Measurements from ENCODE around the gene RASSF5. TPM values are rescaled to one million over a fixed set of nuclear protein-coding genes. Genes with fewer than 3 reads are reported as not detected.
A peak's percentile ranks its signal among the peaks of the same experiment; 100 is the strongest.

The RASSF5 gene
- total and polyA plus RNA-seq, 2 of the 13 experiments (the other 11 are each of a cell fraction or from before 2014, with no cell fraction given), result 0.18 to 0.40 TPM

DNA sequence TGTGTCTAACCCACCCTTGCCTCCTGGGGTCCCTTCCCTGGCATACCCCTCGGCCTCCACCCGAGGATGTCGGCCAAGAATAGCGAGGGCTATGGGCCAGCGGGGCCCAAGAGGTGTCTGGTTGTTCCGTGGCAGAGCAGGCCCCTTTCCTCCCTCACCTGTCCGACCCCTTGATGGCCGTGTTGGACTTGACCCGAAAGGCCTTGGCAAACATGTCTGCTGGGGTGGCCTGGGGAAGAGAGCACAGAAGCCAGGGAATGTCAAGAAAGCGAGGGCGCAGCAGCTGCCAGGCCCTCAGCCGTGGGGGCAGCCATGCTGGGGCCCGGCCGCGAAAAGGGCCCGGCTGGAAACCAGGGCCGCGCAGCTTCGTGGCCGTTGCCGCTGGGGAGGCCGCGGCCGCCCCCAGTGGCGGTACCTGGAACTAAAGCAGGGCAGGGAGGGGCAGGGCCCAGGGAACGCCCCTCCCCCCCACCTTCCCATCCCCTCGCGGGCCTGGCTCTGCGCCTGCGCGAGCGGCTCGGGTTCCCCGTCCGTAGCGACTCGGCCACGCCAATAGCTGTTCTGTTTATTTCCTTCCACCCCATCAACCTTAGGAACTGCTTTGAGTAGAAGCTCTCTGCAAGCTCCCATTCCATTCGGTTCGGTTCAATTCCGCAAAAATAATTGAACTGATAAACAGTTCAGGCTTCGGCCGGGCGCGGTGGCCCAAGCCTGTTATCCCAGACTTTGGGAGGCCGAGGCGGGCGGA, 105.0 kb downstream of the RASSF5 start, which contains the start of gene EIF2D (continued):
- TF ChIP-seq ZNF776 (CRISPR knock-in tag; IDR thresholded peaks at IDR 0.05) (no peak), ZNF441 (CRISPR knock-in tag; IDR thresholded peaks at IDR 0.05; ENCODE audit: borderline replicate concordance) (peak; percentile 73), ETV6 (CRISPR knock-in tag; conservative IDR thresholded peaks at IDR 0.05) (peak; percentile 97), MBNL3 (CRISPR knock-in tag; conservative IDR thresholded peaks at IDR 0.05) (no peak), ZNF382 (CRISPR knock-in tag; IDR thresholded peaks at IDR 0.05; ENCODE audit: borderline replicate concordance) (no peak), KLF11 (CRISPR knock-in tag; IDR thresholded peaks at IDR 0.05) (peak; percentile 83; the same call in 1 of the 2 replicates), HMG20B (CRISPR knock-in tag; conservative IDR thresholded peaks at IDR 0.05) (peak; percentile 63; the same call in 1 of the 2 replicates), MYNN (CRISPR knock-in tag; IDR thresholded peaks at IDR 0.05; ENCODE audit: low read depth) (peak; percentile 83; the same call in 1 of the 2 replicates), CC2D1A (CRISPR knock-in tag; IDR thresholded peaks at IDR 0.05) (no peak), POLR2A (IDR thresholded peaks at IDR 0.05; ENCODE audit: insufficient read depth in 1 of 2, low read depth in 2 of 2, low read length in 2 of 2) (peak; percentile 88 to 96), REXO4 (CRISPR knock-in tag; IDR thresholded peaks at IDR 0.05; ENCODE audit: borderline replicate concordance) (no peak)
- TF ChIP-seq, protein P1, sequence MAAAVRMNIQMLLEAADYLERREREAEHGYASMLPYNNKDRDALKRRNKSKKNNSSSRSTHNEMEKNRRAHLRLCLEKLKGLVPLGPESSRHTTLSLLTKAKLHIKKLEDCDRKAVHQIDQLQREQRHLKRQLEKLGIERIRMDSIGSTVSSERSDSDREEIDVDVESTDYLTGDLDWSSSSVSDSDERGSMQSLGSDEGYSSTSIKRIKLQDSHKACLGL (CRISPR knock-in tag; IDR thresholded peaks at IDR 0.05), result peak; percentile 94
- TF ChIP-seq, protein P2, sequence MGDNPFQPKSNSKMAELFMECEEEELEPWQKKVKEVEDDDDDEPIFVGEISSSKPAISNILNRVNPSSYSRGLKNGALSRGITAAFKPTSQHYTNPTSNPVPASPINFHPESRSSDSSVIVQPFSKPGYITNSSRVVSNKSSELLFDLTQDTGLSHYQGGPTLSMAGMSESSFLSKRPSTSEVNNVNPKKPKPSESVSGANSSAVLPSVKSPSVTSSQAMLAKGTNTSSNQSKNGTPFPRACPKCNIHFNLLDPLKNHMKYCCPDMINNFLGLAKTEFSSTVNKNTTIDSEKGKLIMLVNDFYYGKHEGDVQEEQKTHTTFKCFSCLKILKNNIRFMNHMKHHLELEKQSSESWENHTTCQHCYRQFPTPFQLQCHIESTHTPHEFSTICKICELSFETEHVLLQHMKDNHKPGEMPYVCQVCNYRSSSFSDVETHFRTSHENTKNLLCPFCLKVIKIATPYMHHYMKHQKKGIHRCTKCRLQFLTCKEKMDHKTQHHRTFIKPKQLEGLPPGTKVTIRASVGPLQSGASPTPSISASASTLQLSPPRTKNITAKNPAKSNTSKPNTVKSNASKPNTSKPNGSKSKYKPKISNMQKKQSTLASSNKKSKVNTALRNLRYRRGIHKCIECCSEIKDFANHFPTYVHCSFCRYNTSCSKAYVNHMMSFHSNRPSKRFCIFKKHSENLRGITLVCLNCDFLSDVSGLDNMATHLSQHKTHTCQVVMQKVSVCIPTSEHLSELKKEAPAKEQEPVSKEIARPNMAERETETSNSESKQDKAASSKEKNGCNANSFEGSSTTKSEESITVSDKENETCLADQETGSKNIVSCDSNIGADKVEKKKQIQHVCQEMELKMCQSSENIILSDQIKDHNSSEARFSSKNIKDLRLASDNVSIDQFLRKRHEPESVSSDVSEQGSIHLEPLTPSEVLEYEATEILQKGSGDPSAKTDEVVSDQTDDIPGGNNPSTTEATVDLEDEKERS (CRISPR knock-in tag; IDR thresholded peaks at IDR 0.05), result peak; percentile 64; the same call in 1 of the 2 replicates
- TF ChIP-seq, protein P3, sequence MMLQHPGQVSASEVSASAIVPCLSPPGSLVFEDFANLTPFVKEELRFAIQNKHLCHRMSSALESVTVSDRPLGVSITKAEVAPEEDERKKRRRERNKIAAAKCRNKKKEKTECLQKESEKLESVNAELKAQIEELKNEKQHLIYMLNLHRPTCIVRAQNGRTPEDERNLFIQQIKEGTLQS (CRISPR knock-in tag; IDR thresholded peaks at IDR 0.05), result peak; percentile 82
- TF ChIP-seq, protein P4, sequence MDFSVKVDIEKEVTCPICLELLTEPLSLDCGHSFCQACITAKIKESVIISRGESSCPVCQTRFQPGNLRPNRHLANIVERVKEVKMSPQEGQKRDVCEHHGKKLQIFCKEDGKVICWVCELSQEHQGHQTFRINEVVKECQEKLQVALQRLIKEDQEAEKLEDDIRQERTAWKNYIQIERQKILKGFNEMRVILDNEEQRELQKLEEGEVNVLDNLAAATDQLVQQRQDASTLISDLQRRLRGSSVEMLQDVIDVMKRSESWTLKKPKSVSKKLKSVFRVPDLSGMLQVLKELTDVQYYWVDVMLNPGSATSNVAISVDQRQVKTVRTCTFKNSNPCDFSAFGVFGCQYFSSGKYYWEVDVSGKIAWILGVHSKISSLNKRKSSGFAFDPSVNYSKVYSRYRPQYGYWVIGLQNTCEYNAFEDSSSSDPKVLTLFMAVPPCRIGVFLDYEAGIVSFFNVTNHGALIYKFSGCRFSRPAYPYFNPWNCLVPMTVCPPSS (IDR thresholded peaks at IDR 0.05), result no peak
- TF ChIP-seq, protein P5, sequence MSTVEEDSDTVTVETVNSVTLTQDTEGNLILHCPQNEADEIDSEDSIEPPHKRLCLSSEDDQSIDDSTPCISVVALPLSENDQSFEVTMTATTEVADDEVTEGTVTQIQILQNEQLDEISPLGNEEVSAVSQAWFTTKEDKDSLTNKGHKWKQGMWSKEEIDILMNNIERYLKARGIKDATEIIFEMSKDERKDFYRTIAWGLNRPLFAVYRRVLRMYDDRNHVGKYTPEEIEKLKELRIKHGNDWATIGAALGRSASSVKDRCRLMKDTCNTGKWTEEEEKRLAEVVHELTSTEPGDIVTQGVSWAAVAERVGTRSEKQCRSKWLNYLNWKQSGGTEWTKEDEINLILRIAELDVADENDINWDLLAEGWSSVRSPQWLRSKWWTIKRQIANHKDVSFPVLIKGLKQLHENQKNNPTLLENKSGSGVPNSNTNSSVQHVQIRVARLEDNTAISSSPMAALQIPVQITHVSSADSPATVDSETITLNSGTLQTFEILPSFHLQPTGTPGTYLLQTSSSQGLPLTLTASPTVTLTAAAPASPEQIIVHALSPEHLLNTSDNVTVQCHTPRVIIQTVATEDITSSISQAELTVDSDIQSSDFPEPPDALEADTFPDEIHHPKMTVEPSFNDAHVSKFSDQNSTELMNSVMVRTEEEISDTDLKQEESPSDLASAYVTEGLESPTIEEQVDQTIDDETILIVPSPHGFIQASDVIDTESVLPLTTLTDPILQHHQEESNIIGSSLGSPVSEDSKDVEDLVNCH (CRISPR knock-in tag; IDR thresholded peaks at IDR 0.05), result 0 out of 2 replicates have a peak, but pooled peaks have one; percentile 46
- TF ChIP-seq, protein P6, sequence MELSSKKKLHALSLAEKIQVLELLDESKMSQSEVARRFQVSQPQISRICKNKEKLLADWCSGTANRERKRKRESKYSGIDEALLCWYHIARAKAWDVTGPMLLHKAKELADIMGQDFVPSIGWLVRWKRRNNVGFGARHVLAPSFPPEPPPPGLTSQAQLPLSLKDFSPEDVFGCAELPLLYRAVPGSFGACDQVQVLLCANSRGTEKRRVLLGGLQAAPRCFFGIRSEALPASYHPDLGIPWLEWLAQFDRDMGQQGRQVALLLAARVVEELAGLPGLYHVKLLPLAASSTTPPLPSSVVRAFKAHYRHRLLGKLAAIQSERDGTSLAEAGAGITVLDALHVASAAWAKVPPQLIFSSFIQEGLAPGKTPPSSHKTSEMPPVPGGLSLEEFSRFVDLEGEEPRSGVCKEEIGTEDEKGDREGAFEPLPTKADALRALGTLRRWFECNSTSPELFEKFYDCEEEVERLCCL (CRISPR knock-in tag; IDR thresholded peaks at IDR 0.05; ENCODE audit: borderline replicate concordance), result no peak; the same call in 1 of the 2 replicates
- TF ChIP-seq, protein P7, sequence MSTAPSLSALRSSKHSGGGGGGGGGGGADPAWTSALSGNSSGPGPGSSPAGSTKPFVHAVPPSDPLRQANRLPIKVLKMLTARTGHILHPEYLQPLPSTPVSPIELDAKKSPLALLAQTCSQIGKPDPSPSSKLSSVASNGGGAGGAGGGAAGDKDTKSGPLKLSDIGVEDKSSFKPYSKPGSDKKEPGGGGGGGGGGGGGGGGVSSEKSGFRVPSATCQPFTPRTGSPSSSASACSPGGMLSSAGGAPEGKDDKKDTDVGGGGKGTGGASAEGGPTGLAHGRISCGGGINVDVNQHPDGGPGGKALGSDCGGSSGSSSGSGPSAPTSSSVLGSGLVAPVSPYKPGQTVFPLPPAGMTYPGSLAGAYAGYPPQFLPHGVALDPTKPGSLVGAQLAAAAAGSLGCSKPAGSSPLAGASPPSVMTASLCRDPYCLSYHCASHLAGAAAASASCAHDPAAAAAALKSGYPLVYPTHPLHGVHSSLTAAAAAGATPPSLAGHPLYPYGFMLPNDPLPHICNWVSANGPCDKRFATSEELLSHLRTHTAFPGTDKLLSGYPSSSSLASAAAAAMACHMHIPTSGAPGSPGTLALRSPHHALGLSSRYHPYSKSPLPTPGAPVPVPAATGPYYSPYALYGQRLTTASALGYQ (CRISPR knock-in tag; IDR thresholded peaks at IDR 0.05), result peak; percentile 87
